GM12874 (cell line): ENCODE results near the gene CIP2A.

ENCODE experiments used
- TF ChIP-seq, protein P1 (sequence below): IDR thresholded peaks from 2 replicates; pipeline ENCODE4 v1.5.1; 2011; ENCODE audit warnings: low read depth, mild to moderate bottlenecking, control low read depth, low read length, moderate library complexity; ENCODE audit not compliant: insufficient read depth

CIP2A gene

DNA sequence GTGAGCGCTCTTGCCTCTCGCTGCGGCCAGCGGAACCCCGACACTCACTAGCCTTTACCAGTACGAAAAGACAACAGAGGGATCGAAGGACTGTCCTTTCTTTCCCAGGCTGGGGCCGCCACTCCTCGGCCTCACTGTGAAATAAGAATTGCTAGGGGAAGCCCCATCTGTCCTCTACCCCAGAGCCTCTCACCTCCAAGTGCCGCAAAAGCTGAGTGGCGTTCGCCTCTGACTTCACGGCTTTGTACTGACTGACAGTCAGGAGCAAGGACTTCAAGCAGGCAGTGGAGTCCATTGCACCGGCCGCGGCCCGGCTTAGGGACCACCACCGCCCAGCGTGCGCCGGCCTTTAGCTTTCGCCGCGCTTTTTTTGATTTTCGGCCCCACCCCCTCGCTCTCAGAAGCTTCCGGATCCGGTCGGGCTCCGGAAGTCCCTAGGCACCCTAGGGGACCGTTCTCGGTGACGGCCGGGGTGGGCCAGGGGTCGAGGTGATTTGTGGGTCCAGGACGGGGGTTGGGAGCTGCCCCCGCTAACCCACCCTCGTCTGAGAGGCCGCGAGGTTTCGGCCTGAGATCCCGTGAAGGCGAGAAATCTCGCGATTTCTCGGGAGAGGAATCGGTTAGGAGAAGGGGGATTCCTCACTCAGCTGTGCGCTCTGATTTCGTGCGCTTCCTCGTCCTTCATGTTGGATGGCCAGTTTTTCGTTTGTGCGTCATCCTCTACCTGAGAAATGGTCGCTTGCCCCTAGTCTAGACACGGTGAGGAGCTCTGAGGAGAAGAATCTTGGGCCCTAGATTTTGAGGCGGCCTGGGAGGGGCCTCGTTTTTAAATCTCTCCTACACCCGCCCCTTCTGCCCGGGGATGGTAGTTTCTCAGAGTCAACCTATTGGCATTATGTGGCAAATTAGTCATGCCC is at the start of gene CIP2A, which contains the start of gene DZIP3:
Gene CIP2A (minus strand): TSS at position 358 of the 917 bp plus-strand sequence. CDS start 63 bp downstream, at position 295.
Gene DZIP3 (plus strand): TSS at position 642 of the 917 bp plus-strand sequence. CDS start 15,685 bp downstream, outside the sequence.
- TF ChIP-seq, protein P1, sequence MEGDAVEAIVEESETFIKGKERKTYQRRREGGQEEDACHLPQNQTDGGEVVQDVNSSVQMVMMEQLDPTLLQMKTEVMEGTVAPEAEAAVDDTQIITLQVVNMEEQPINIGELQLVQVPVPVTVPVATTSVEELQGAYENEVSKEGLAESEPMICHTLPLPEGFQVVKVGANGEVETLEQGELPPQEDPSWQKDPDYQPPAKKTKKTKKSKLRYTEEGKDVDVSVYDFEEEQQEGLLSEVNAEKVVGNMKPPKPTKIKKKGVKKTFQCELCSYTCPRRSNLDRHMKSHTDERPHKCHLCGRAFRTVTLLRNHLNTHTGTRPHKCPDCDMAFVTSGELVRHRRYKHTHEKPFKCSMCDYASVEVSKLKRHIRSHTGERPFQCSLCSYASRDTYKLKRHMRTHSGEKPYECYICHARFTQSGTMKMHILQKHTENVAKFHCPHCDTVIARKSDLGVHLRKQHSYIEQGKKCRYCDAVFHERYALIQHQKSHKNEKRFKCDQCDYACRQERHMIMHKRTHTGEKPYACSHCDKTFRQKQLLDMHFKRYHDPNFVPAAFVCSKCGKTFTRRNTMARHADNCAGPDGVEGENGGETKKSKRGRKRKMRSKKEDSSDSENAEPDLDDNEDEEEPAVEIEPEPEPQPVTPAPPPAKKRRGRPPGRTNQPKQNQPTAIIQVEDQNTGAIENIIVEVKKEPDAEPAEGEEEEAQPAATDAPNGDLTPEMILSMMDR = no peak

DNA sequence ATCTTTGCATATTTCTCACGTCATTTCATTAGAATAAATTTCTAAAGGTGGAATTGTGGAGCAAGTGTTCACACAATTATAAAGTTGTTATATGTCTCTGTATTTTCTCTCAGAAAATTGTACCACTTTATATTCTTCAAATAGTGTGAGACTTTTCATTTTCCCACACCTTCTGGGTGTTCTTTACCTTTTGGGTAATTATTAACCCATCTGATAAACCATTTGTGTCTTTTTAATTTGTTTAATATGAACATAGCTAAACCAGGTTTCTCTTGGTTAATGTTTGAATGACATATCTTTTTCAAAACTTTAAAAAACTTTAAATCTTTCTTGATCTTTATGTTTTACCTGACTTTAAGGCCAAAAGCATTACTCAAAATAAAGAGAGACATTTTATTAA is 40.7 kb upstream of the CIP2A start:
- TF ChIP-seq, protein P1 = no peak

DNA sequence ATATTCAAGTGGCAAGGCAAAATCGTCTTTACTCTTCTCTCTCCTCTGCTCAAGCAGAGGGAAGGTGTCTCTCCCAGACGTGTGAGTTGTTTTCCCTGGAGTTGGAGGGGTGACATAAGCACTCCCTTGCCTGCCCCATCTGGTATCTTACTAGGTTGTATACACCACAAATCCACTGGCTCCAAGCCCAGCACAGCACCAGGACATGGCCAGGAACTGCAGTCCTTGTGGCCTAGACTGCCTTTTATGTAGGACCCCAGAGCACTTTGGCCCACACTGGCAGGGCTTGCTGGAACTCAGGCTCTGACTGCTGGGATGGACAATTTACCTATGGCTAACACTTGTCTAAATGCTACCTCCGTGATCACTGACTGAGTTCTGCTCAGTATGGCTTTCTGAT is 34.3 kb upstream of the CIP2A start:
- TF ChIP-seq, protein P1 = no peak

DNA sequence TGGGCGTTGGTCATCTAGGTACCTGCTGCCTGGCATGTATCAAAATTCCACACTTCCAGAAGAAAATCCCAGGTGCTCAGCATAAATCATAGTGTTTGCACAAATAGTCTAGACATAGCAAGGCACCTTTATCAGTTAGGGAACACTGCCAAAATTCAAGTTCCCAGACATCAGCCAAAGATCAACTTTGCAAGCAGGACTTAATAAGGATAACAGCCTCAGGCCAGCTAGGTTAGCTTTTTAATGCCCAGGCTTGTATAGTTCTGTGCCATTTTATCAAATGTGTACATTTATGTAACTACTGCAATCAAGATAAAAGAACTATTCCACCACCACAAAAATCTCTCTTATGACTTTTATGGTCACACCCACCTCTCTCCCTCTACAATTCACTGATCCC is 31.0 kb upstream of the CIP2A start:
- TF ChIP-seq, protein P1 = no peak

DNA sequence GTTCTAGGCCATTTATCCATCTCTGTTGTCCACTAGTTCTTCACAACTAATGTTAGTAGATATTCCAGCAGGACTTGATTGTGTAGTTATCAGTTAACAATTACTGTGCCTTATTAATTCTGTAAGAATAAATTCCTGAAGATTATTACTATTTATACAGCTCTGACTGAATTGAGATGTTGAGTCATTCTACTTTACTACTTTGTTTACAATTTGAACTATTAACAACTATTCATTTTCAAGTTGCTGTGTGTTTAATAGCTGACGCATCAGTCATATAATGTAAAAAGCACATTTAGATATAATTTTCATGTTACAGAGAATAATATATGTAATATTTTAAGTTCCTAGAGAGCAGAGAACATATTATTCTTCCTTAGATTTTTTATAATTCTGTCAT is 21.4 kb upstream of the CIP2A start:
- TF ChIP-seq, protein P1 = no peak

DNA sequence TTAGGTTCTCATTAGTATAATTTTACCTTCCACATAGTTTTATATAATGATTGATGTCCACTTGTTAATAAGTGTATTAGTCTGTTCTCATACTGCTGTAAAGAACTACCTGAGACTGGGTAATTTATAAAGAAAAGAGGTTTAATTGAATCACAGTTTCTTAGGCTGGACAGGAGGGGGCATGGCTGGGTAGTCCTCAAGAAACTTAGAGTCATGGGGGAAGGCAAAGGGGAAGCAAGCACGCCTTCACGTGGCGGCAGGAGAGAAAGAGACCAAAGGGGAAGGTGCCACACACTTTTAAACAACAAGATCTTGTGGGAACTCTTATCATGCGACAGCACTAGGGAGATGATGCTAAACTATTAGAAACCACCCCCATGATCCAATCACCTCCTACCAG is 19.5 kb upstream of the CIP2A start:
- TF ChIP-seq, protein P1 = no peak

DNA sequence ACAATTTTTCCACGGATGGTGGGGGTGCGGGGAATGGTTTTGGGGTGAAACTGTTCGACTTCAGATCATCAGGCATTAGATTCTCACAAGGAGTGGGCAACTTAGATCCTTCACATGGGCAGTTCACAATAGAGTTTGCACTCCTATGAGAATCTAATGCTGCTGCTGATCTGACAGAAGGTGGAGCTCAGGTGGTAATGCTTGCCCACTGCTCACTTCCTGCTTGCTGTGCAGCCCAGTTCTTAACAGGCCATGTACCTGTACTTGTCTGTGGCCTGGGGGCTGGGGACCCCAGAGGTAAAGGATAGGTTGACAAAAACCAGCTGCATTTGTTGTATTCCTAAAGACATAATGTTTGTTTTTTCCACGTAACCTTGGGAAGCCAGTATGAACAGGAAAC is 16.3 kb upstream of the CIP2A start:
- TF ChIP-seq, protein P1 = no peak
